Measurements from ENCODE around the gene HSPB1. TPM values are rescaled to one million over a fixed set of nuclear protein-coding genes. Genes with fewer than 3 reads are reported as not detected.
"Not testable (repeated sequence)": the region's sequence is repeated elsewhere in the genome, so short reads cannot be mapped to it uniquely, and the experiment has no call there.

Gene HSPB1
- total and polyA plus RNA-seq, 3 donors from 2014 or later: 190 to 245 (median 216) TPM

DNA sequence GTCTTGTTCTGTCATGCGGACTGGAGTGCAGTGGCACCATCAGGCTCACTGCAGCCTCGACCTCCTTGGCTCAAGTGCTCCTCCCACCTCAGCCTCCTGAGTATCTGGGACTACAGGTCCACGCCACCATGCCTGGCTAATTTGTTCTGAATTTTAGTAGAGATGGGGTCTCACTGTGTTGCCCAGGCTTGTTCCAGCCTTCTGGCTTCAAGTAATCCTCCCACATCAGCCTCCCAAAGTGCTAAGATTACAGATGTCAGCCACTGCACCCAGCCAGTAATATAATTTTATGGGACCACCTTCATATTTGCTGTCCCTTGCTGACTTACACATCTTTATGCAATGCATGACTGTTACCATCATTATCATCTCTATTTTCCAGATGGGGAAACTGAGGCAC is 1.5 kb upstream of the HSPB1 start:
- intact Hi-C loops (cut with DNase I; ENCODE audit: low total_unique reads): no loop called here
- WGBS, 2 donors: 96 to 98% methylated on average over 3 of the region's 3 CpGs
- H3K36me3 ChIP-seq (ENCODE audit: low read depth, missing control alignments): no peaks in the 10 kb centered on the region
- TF ChIP-seq, protein P1, sequence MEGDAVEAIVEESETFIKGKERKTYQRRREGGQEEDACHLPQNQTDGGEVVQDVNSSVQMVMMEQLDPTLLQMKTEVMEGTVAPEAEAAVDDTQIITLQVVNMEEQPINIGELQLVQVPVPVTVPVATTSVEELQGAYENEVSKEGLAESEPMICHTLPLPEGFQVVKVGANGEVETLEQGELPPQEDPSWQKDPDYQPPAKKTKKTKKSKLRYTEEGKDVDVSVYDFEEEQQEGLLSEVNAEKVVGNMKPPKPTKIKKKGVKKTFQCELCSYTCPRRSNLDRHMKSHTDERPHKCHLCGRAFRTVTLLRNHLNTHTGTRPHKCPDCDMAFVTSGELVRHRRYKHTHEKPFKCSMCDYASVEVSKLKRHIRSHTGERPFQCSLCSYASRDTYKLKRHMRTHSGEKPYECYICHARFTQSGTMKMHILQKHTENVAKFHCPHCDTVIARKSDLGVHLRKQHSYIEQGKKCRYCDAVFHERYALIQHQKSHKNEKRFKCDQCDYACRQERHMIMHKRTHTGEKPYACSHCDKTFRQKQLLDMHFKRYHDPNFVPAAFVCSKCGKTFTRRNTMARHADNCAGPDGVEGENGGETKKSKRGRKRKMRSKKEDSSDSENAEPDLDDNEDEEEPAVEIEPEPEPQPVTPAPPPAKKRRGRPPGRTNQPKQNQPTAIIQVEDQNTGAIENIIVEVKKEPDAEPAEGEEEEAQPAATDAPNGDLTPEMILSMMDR (IDR thresholded peaks at IDR 0.05): no peak
- no peak for TF ChIP-seq POLR2A (IDR thresholded peaks at IDR 0.05)
- peaks cover 12% of the 10 kb centered on the region for H3K4me1 ChIP-seq
- H3K9me3 ChIP-seq: no peaks in the 10 kb centered on the region
- H3K27ac ChIP-seq: no peak overlapping the region
- H3K27me3 ChIP-seq: no peaks in the 10 kb centered on the region
- H3K4me3 ChIP-seq: no peak overlapping the region
- DNase-seq: no peak

DNA sequence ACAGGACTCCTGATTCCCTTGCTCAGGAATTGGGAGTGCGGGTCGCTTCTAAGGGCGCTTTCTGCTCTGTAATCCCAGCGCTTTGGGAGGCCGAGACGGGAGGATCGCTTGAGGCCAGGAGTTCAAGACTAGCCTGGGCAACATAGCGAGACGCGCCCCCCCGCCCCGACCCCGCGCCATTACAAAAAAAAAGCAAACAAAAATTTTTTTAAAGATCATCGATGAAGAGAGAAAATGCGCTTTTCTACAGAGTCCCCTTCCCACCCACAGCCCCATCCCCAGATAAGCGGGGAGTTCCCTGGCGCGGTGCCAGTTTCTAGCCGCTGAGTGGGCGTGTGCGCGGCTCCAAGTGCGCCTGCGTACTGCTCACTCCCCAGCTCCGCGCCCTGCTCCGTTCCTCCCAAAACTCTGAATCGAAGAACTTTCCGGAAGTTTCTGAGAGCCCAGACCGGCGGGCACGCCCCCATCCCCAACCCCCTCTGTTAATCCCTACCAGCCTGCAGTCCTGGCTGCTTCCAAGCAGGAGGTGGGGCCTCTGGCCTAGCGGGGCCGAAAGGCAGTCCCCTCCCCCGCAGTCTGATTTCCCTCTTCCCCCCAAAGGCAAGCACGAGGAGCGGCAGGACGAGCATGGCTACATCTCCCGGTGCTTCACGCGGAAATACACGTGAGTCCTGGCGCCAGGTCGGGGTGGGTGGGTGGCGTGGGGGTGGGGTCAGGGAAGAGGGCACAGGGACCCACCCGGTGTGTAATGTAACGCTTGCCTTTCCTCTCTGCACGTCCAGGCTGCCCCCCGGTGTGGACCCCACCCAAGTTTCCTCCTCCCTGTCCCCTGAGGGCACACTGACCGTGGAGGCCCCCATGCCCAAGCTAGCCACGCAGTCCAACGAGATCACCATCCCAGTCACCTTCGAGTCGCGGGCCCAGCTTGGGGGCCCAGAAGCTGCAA is 1.0 kb downstream of the HSPB1 start:
- Histone ChIP-seq H3K4me1 (peaks cover 8% of the 10 kb centered on the region), H3K9me3 (no peaks in the 10 kb centered on the region), H3K27me3 (no peaks in the 10 kb centered on the region), H3K27ac (peak overlapping the region; percentile 100), H3K36me3 (ENCODE audit: low read depth, missing control alignments) (no peaks in the 10 kb centered on the region), H3K4me3 (peak overlapping the region; percentile 79 to 96)
- peak; percentile 79 for DNase-seq
- WGBS, 2 donors: 1 to 2% methylated on average over 40 to 48 of the region's 56 CpGs
- intact Hi-C loops (cut with DNase I; ENCODE audit: low total_unique reads): no loop called here
- TF ChIP-seq, protein P1 (IDR thresholded peaks at IDR 0.05): no peak
- TF ChIP-seq POLR2A (IDR thresholded peaks at IDR 0.05): peak; percentile 20

DNA sequence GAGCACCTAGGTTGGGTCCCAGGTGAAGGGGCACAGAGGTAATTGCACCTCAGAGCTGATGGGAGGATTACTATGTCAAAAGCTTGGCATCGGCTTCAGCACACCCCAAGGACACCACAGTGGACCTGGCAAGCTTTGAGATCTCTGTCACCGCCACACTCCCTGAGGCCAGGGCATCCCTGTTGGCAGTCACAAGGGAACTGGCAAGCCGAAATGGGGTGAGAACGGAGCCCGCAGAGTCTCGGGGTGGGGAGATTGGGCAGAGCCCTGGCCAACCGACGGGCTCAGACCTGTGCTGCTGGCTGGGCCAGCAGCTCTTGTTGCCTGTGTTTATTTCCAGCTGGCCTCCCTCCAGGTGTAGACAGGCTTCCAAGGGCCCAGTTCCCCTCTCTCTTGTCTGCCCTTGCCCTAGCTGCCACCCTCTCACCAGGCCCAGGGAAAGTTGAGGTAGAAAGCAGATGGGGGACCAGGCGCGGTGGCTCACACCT is 2.5 kb downstream of the HSPB1 start:
- H3K4me3 ChIP-seq: no peak overlapping the region
- intact Hi-C loops (cut with DNase I; ENCODE audit: low total_unique reads): no loop called here
- H3K36me3 ChIP-seq (ENCODE audit: low read depth, missing control alignments): no peaks in the 10 kb centered on the region
- H3K27ac ChIP-seq: peak overlapping the region; percentile 100
- H3K9me3 ChIP-seq: no peaks in the 10 kb centered on the region
- TF ChIP-seq, protein P1 (IDR thresholded peaks at IDR 0.05): no peak
- no peaks in the 10 kb centered on the region for H3K27me3 ChIP-seq
- 43 to 44% methylated on average over 6 to 10 of the region's 10 CpGs for WGBS, 2 donors
- peaks cover 8% of the 10 kb centered on the region for H3K4me1 ChIP-seq
- no peak for DNase-seq

DNA sequence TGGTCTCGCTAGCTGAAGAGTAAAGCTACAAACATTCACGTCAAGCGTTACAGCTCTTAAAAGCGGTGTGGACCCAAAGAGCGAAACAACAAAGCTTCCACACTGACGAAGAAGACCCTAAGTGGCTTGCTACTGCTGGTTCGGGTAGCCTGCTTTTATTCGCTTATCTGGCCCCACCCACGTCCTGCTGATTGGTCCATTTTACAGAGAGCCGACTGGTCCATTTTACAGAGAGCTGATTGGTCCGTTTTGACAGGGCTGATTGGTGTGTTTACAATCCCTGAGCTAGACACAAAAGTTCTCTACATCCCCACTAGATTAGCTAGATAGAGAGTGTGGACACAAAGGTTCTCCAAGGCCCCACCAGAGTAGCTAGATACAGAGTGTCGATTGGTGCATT is 6.4 kb downstream of the HSPB1 start:
- H3K27me3 ChIP-seq; H3K9me3 ChIP-seq; H3K36me3 ChIP-seq (ENCODE audit: low read depth, missing control alignments); H3K27ac ChIP-seq; intact Hi-C loops (cut with DNase I; ENCODE audit: low total_unique reads): not testable (repeated sequence)
- Histone ChIP-seq H3K4me1 (peaks cover 11% of the 10 kb centered on the region), H3K4me3 (peak overlapping the region in 1 of 2 donors; percentile 36)
- DNase-seq: peak; percentile 79
- 61 to 69% methylated on average over 12 of the region's 12 CpGs for WGBS, 2 donors

DNA sequence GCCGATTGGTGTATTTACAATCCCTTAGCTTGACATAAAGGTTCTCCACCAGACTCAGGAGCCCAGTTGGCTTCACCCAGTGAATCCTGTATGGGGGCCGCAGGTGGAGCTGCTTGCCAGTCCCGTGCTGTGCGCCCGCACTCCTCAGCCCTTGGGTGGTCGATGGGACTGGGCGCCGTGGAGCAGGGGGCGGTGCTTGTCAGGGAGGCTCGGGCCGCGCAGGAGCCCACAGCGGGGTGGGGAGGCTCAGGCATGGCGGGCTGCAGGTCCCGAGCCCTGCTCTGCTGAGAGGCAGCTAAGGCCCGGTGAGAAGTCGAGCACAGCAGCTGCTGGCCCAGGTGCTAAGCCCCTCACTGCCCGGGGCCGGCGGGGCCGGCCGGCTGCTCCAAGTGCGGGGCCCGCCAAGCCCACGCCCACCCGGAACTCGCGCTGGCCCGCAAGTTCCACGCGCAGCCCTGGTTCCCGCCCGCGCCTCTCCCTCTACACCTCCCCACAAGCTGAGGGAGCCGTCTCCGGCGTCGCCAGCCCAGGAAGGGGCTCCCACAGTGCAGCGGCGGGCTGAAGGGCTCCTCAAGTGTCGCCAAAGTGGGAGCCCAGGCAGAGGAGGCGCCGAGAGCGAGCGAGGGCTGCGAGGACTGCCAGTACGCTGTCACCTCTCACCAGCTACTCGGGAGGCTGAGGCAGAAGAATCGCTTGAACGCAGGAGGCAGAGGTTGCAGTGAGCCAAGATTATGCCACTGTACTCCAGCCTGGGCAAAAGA is 7.0 kb downstream of the HSPB1 start:
- H3K4me1 ChIP-seq; H3K36me3 ChIP-seq (ENCODE audit: low read depth, missing control alignments); intact Hi-C loops (cut with DNase I; ENCODE audit: low total_unique reads); H3K27ac ChIP-seq; DNase-seq; H3K9me3 ChIP-seq; H3K27me3 ChIP-seq: not testable (repeated sequence)
- peak overlapping the region; percentile 29 to 38 for H3K4me3 ChIP-seq
- 72 to 84% methylated on average over 29 to 47 of the region's 50 CpGs for WGBS, 2 donors
